Activated CD4-positive, CD25-positive, alpha-beta regulatory T cell (primary cell): Measurements from ENCODE around the gene SREK1IP1.

Experiments
- DNase-seq, 4 experiments: peaks; one replicate each; lab custom pipeline; 2025; lab: John Stamatoyannopoulos, UW

Gene SREK1IP1

DNA sequence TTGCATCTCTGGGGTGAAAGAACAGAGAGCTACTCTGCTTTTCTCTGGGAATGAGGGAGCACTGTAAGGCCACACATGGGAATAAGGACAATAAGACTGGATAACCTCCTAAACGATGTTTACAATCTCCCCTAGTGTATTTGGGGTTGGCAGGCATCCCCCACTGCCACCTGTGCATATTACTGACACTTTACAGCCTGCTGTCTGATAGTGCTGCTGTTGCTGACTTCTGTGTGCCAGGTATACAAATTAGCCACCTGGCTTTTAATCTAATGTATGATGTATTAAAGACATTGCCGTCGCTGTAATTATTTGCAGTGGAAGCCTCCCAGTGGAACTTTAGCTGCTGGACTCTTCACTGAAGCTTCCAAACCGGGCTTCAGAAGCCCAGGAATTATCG, 82.6 kb downstream of the SREK1IP1 start:
- DNase-seq = no peak

DNA sequence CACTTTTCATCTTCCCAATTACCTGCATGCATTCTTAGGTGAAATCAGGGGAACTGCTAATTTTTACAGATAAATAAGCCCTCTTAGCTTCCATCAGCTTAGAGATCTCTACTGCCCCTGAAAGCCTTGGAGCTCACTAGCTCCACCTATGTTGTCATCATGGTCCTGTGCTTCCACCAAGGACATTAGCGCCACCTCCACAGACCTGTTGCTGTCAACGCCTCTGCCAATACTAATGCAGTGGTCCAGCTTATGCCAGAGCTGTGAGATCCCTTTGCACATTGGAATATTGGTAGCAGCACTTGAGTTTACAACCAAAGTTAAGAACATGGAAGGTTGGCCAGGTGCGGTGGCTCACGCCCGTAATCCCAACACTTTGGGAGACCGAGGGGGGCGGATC, 85.9 kb downstream of the SREK1IP1 start:
- no peak for DNase-seq

DNA sequence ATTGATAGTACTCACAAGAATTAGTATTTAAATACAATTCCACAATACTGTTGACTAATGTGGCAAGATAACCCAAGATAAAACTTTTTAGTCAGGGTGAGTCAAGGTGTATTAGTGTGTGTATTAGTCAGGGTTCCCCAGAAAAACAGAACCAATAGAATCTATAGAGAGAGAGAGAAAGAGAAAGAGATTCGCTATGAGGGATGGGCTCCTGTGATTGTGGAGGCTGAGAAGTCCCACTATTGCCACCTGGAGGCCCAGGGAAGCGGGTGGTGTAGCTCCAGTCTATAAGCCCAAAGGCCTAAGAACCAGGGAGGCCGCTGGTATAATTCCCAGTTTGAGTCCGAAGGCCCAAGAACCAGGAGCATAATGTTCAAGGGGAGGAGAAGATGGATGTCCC, 88.2 kb downstream of the SREK1IP1 start:
- DNase-seq = no peak

DNA sequence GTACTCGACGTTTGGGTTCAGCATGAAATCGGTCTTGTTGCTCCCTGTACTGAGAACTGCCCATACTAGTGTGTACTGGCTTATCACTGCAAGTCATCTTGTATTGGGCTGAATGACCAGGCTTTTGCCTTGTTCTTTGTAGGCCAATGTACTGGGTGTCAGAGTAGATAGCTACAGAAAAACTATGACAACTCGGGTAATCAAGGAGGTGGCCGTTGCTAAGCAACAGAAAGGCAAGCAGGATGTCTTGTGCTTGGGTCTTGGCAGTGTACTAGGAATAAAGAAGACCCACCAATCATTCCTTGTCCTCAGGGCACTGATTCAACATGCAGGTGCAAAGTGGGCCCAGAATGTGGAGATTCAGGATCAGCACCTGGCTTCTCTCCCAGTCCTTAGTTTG, 90.1 kb downstream of the SREK1IP1 start:
- DNase-seq = no peak

DNA sequence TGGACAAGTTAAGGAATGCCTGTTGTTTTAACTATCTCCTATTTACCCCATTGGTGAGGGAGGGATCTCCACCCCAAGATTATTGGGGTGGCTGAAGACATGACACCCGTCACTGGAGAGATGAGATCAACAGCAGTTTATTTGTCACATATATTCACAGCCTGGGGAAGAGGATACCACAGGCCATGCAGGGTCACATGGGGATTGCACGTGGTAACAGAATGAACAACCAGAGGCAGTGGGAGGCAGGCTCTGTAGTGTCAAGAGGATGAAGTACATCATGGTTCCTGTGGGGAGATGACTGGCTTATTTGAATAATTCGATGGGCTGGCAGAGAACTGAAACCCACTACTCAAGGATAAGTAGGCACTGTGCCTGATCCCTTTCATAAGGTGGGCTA, 96.8 kb downstream of the SREK1IP1 start:
- no peak for DNase-seq

DNA sequence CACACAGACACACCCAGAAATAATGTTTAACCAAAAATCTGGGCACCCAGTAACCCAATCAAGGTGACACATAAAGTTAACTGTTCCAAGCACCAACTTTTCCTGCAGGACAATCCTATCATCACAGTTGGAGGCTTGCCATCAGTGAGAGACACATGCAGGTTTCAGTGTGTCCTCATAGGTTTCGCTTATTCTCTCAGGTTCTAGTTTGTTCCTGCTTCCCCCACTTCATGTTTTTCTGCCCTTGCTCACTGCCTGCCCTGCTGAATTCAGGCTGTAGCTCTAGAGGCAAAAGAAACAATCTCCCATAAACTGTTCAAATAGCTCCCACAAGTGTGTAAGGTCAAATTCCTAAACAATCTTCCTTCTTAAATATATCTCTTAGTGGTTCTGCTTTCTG, 98.2 kb downstream of the SREK1IP1 start:
- DNase-seq = no peak
